Activated naive CD8-positive, alpha-beta T cell treated with anti-CD3 and anti-CD28 coated beads, Interleukin-2, amount 50 U/mL, for 24 hours (primary cell): Measurements from ENCODE around the gene GNAS.

Experiments used
- ATAC-seq: fragments of 150-1000 bp; cut with Tn5 transposase; one replicate; pipeline ENCODE4 v1.10.0; 2021
- DNase-seq: peaks from one replicate; pipeline ENCODE4 v3.0.0; 2021
- H3K27ac Mint-ChIP-seq: one replicate; pipeline ENCODE4 v1.8.0; 2021; ENCODE audit warnings: mild to moderate bottlenecking, mixed read lengths
- H3K27me3 Mint-ChIP-seq: one replicate; pipeline ENCODE4 v1.8.0; 2021; ENCODE audit warnings: mixed read lengths
- H3K36me3 Mint-ChIP-seq: one replicate; pipeline ENCODE4 v1.8.0; 2021; ENCODE audit warnings: low read depth, mixed read lengths
- H3K4me1 Mint-ChIP-seq: one replicate; pipeline ENCODE4 v1.8.0; 2021; ENCODE audit warnings: mixed read lengths
- H3K4me3 Mint-ChIP-seq: one replicate; pipeline ENCODE4 v1.8.0; 2021; ENCODE audit warnings: mild to moderate bottlenecking, moderate library complexity, mixed read lengths
- H3K9me3 Mint-ChIP-seq: one replicate; pipeline ENCODE4 v1.8.0; 2021; ENCODE audit warnings: mixed read lengths

Gene GNAS

GRCh38 chr20:58956078-58956477, 103.6 kb downstream of the GNAS start:
- Mint-ChIP-seq H3K4me1 (no peaks in the 10 kb centered on the region), H3K27ac (no peak overlapping the region), H3K36me3 (no peaks in the 10 kb centered on the region), H3K27me3 (peaks cover 13% of the 10 kb centered on the region), H3K9me3 (no peaks in the 10 kb centered on the region), H3K4me3 (no peak overlapping the region)
- no peak for ATAC-seq
- no peak for DNase-seq

DNA sequence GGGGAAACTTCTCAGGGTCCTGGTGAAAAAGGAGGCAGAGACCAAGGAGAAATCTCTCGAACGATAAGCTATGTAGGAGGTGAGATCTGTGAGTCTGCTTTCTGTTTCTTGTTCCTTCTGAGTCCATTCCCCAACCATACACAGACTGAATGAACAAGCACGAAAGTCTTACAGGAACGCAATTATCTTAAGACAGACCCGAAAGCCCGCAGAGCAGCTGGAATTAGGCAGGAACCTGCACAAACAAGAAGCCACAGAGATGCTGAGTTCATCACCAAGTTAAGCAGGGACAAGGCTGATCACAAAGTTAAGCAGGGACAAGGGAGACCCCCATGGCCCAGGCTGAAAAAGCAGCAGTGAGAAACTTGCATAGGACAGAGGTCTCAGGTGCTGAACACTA, 107.1 kb downstream of the GNAS start:
- Mint-ChIP-seq H3K36me3 (no peaks in the 10 kb centered on the region), H3K4me1 (no peaks in the 10 kb centered on the region), H3K27ac (no peak overlapping the region), H3K27me3 (peaks cover 13% of the 10 kb centered on the region), H3K9me3 (no peaks in the 10 kb centered on the region), H3K4me3 (no peak overlapping the region)
- ATAC-seq = no peak
- DNase-seq = no peak
